ENCODE measurements around the gene RNF145. TPM values are rescaled to one million over a fixed set of nuclear protein-coding genes. Genes with fewer than 3 reads are reported as not detected.
"Not testable (repeated sequence)": the region's sequence is repeated elsewhere in the genome, so short reads cannot be mapped to it uniquely, and the experiment has no call there.

The RNF145 gene
- polyA plus RNA-seq, 3 donors from 2014 or later, result 4.3 to 11.1 (median 5.9) TPM

DNA sequence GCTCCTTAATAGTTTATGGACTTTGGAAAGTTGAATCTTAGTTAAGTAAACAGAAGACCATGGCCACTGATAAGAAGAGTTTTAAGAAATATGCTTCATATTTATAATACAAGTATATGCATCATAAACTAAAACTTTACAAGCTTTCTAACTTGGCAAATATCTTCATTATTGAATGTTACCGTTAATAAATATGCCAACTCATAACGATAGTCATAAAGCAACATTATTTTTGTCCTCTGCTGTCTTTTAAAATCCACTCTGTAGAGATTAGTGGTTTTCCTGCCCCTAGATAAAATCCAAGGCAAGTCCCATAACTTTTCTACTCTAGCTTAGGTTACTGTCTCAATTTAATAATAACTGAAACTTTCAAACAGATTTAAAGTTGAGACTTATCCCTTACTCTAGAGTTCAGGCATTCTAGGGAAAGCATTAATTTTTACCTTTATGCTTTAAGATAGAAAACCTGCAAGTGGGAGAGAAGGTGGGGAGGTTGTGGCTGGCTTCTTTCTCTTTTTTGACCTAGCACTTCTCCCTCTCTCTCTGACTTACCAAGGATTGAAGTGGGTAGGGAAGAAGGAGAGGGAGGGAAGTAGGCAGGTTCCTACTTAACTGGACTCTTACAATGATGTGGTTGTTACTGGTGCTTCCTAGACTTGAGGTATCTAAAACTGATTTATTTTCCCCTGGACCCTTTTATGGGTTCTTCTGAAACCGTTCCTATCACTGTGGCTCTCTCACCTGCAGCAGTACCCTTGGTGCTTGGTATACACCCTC, 29.6 kb downstream of the RNF145 start:
- peaks cover 0 to 12% (median 7%) of the 10 kb centered on the region in 3 donors for H3K36me3 Mint-ChIP-seq
- H3K9me3 Mint-ChIP-seq, result no peaks in the 10 kb centered on the region
- no peaks in the 10 kb centered on the region for H3K27me3 Mint-ChIP-seq (ENCODE audit: low read depth in 3 of 3)
- peak overlapping the region in 5 of 6 donors; percentile 2 to 86 (median 45) for H3K27ac Mint-ChIP-seq
- H3K4me1 Mint-ChIP-seq, result peaks cover 17 to 70% of the 10 kb centered on the region in 2 donors
- no peak for DNase-seq
- no peak overlapping the region for H3K4me3 Mint-ChIP-seq

DNA sequence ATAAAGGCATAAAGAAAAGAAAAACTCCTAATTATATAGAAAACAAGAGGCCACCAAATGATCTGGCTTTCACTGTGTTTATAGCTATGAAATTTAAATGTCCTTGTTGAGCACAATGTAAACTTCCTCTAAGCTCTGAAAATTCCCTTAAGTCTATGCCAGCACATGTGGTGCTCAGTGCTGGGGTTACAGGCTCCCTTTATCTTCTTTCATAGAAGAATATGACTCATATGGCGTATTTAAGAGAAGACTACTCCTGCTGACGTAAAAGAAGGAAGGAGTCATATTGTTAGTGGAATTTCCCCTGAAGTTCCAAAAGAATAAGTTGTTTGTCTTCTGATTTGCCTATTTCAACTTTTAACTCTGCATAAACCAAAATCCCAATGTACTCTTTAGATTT, 30.4 kb downstream of the RNF145 start:
- DNase-seq, result no peak
- Mint-ChIP-seq H3K4me3 (no peak overlapping the region), H3K27me3 (ENCODE audit: low read depth in 3 of 3) (no peaks in the 10 kb centered on the region), H3K36me3 (peaks cover 0 to 10% (median 6%) of the 10 kb centered on the region in 3 donors), H3K9me3 (no peaks in the 10 kb centered on the region), H3K27ac (peak overlapping the region in 1 of 6 donors; percentile 29), H3K4me1 (peaks cover 17 to 71% of the 10 kb centered on the region in 2 donors)

DNA sequence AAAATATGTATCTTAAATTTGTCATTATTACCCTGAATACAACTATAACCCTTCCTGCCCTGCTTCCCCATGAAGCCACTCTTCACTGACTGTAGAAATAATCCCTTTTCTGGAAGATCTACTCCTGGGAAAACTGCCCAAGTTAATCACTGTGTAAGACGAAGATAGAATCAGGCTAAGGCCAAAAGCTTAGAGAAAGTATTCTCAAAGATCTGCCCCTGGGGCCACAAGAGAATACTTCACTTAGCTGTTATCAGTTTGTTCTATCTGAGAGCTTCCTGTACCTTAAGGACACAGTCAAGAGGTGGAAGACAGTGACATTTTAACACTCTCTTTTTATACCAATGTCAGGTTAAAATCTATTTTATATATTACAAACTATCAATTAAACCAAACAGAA, 33.8 kb downstream of the RNF145 start:
- DNase-seq, result no peak
- peaks cover 8 to 16% (median 12%) of the 10 kb centered on the region in 3 donors for H3K36me3 Mint-ChIP-seq
- peak overlapping the region; percentile 41 to 75 (median 64) for H3K27ac Mint-ChIP-seq
- no peaks in the 10 kb centered on the region for H3K27me3 Mint-ChIP-seq (ENCODE audit: low read depth in 3 of 3)
- H3K9me3 Mint-ChIP-seq, result no peaks in the 10 kb centered on the region
- H3K4me1 Mint-ChIP-seq, result peaks cover 13 to 52% of the 10 kb centered on the region in 2 donors
- peak overlapping the region in 2 of 5 donors; percentile 4 to 12 for H3K4me3 Mint-ChIP-seq

DNA sequence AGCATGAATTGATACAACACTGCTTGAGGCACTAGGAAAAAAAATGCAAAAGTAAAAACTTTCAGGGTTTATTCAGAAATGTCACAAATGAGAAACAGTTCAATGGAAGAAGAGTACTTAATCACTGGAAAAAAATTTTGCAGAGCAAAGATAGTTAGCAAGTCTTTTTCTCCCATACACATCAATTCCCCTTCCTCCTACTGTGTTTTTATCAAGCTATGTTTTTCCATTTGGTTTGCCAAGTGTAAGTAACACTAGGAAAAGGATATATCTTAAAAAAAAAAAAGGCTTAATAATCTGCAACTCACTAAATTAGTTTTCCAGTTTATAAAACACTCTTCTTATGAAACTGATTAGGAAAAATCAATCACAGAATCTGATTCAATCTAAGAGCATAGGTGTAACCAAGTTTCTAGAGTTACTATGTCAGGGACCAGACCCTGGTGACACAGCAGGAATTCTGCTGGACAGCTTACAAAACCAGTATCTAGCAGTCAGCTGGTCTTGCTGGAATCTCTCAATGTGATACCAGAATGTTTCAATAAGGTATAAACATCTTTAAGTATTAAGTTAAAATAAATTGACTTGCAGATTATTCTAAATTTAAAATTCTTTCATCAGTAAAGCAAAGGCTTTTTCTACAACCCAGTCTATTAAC, 34.7 kb downstream of the RNF145 start:
- H3K4me1 Mint-ChIP-seq, result peaks cover 9 to 45% of the 10 kb centered on the region in 2 donors
- H3K4me3 Mint-ChIP-seq, result no peak overlapping the region
- peaks cover 5 to 16% (median 12%) of the 10 kb centered on the region in 3 donors for H3K36me3 Mint-ChIP-seq
- DNase-seq, result no peak
- H3K9me3 Mint-ChIP-seq, result no peaks in the 10 kb centered on the region
- H3K27me3 Mint-ChIP-seq (ENCODE audit: low read depth in 3 of 3), result no peaks in the 10 kb centered on the region
- H3K27ac Mint-ChIP-seq, result peak overlapping the region in 1 of 6 donors; percentile 41

DNA sequence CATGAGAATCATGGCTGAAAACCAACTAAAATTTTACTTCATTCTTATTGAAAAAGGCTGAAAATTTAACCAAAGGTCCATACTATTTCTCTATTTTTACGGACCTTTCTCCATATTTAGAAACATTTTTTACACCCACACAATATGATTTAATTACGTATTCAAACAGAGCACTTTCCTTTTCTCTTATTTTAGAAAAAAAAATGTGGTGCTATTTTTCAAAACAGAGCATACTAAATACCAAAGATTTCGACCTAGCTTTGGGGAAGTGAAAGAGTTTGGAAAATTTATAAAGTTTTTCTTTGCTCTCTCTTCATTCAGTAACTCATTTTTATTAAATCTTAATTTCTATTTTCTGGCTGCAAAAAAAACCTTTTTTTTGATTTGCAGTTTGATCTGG, 38.1 kb downstream of the RNF145 start:
- Mint-ChIP-seq H3K27ac (no peak overlapping the region), H3K27me3 (ENCODE audit: low read depth in 3 of 3) (no peaks in the 10 kb centered on the region), H3K9me3 (no peaks in the 10 kb centered on the region), H3K4me1 (peaks cover 9 to 26% of the 10 kb centered on the region in 2 donors), H3K4me3 (no peak overlapping the region), H3K36me3 (peaks cover 5 to 19% (median 12%) of the 10 kb centered on the region in 3 donors)
- DNase-seq, result no peak

DNA sequence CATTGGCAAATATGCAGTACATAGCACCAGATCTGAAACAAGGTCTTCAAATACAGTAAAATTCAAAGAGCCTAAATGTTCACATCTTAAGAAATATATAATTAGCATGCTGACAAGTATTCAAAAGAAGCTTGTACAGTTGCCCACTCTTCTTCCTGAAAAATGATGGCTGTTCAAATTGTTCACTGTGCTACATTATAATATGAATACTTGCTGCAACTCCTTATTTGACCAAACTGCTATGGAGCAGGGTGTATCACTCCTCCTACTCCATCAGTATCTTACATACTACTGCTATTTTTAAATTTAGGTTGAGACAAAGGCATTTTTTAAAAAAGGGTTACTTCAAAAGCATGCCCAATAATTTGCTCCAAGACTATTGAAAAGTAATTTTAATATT, 39.3 kb downstream of the RNF145 start:
- Mint-ChIP-seq H3K27ac (no peak overlapping the region), H3K36me3 (peaks cover 11 to 23% (median 12%) of the 10 kb centered on the region in 3 donors), H3K27me3 (ENCODE audit: low read depth in 3 of 3) (no peaks in the 10 kb centered on the region), H3K9me3 (no peaks in the 10 kb centered on the region), H3K4me1 (peaks cover under 1 to 13% of the 10 kb centered on the region in 2 donors), H3K4me3 (no peak overlapping the region)
- DNase-seq, result no peak

DNA sequence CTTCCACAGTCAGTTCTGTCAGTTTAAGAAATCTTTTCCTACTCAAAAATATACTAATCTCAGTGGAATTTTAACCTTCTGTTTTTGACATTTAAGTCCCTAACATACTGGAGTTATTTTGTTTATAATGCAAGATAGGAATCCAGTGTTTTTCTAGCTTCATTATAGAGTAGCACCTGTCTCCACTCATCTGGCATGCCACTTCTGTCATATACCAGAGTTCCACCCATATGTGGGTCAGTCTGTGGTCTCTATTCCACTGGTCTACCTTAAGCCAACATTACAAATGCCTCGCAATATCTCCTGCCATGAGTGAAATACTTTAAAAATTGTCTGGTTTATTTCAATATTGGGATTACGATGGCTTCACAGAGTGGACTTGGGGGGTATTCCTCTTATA, 42.9 kb downstream of the RNF145 start:
- peaks cover 0 to 36% (median 14%) of the 10 kb centered on the region in 3 donors for H3K36me3 Mint-ChIP-seq
- H3K9me3 Mint-ChIP-seq, result no peaks in the 10 kb centered on the region
- DNase-seq, result no peak
- peaks cover 3 to 7% of the 10 kb centered on the region in 2 donors for H3K4me1 Mint-ChIP-seq
- H3K27ac Mint-ChIP-seq, result no peak overlapping the region
- no peaks in the 10 kb centered on the region for H3K27me3 Mint-ChIP-seq (ENCODE audit: low read depth in 3 of 3)
- no peak overlapping the region for H3K4me3 Mint-ChIP-seq

DNA sequence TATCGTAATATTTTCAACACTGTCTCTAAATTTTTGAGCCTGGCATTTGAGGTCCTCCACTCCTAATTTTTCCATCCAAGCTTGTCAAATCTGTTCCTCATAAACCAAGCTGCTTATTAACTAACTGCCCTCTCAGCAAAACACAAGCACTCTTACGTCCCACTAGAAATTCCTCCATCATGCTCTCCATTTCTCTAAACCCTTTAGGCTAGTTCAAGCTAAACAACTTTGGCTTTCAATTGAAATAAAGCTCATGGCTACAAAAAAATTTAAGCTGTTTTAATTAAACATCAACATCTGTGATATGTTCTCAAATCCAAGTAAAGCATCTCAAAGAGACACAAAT, 45.7 kb downstream of the RNF145 start:
- no peaks in the 10 kb centered on the region for H3K9me3 Mint-ChIP-seq
- H3K4me1 Mint-ChIP-seq, result peaks cover 3 to 7% of the 10 kb centered on the region in 2 donors
- peak overlapping the region in 4 of 6 donors; percentile 19 to 49 (median 34) for H3K27ac Mint-ChIP-seq
- no peak overlapping the region for H3K4me3 Mint-ChIP-seq
- H3K27me3 Mint-ChIP-seq (ENCODE audit: low read depth in 3 of 3), result no peaks in the 10 kb centered on the region
- peaks cover 0 to 39% (median 22%) of the 10 kb centered on the region in 3 donors for H3K36me3 Mint-ChIP-seq
- no peak for DNase-seq

DNA sequence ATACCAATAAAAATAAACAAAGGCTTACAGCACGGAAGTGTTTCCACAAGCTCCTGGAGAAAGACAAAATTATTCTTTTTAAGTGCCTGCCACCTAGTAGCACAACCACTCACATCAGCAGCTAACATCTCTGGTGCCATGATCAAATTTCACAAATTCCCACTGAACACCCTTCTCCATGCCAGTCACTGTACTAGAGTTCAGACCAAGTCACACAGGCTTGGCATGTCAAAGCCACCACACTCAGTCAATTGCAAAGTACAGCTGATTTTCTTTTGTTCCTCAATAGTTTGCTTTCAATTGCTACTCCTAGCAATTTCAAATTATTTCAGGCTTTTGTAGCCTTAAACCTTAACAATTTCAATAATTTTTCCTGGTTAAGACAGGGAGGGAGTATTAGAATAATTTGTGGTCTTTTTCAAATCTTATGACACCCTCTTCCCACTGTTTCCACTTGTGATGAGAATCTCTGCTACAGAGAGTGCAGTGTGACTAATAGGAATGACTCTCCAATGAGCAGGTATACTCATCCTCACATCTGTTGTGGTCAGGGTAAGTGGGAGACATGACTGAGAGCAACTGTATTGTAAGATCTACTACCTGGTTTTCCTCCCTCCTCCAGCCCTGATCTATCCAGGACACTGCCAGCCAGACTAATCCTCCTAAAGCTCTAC, 46.2 kb downstream of the RNF145 start:
- DNase-seq, result no peak
- H3K9me3 Mint-ChIP-seq, result no peaks in the 10 kb centered on the region
- H3K27me3 Mint-ChIP-seq (ENCODE audit: low read depth in 3 of 3), result no peaks in the 10 kb centered on the region
- H3K4me1 Mint-ChIP-seq, result peaks cover 3 to 7% of the 10 kb centered on the region in 2 donors
- peak overlapping the region in 2 of 6 donors; percentile 19 to 49 for H3K27ac Mint-ChIP-seq
- peaks cover 0 to 44% (median 24%) of the 10 kb centered on the region in 3 donors for H3K36me3 Mint-ChIP-seq
- no peak overlapping the region for H3K4me3 Mint-ChIP-seq

DNA sequence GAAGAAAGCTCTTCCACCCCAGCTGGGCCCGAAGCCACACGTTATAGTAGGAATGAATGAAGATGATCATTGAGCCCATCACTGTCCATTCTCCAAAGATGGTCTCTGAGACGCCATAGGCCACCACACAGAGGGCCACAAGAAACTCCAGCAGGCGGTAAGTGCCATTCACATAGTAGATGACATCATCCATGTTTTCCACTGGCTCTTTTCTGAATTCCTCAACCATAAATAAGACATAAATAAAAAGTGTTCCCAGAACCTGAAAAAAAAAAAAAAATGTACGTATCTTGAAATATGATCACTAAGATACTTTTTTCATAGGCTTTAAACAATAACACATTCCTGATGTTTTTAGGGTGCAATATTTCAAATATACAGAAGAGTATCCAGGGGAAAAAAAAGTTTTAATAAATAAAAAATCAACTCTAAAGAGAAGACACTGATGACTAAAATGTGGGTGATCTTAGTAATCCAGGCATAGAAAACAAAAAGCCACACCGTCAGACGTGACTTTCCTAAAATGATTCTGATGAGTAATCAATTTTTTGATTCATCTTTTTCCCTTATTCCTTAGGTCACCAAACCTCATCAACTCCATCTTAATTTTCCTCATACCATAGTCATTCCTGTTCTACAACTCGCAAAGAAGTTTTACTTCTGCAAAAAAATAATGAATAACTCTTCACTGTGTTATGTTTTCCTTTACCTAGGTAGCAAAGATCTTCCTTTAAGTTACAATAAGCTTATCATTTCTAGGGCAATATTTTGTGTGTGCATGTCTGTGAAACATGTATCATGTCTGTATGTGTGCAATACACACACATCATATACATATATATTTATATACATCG, 47.8 kb downstream of the RNF145 start:
- peak overlapping the region in 2 of 6 donors; percentile 20 to 21 for H3K27ac Mint-ChIP-seq
- peaks cover 0 to 41% (median 26%) of the 10 kb centered on the region in 3 donors for H3K36me3 Mint-ChIP-seq
- no peaks in the 10 kb centered on the region for H3K9me3 Mint-ChIP-seq
- no peak overlapping the region for H3K4me3 Mint-ChIP-seq
- H3K4me1 Mint-ChIP-seq, result peaks cover 6 to 18% of the 10 kb centered on the region in 2 donors
- H3K27me3 Mint-ChIP-seq (ENCODE audit: low read depth in 3 of 3), result no peaks in the 10 kb centered on the region
- no peak for DNase-seq

DNA sequence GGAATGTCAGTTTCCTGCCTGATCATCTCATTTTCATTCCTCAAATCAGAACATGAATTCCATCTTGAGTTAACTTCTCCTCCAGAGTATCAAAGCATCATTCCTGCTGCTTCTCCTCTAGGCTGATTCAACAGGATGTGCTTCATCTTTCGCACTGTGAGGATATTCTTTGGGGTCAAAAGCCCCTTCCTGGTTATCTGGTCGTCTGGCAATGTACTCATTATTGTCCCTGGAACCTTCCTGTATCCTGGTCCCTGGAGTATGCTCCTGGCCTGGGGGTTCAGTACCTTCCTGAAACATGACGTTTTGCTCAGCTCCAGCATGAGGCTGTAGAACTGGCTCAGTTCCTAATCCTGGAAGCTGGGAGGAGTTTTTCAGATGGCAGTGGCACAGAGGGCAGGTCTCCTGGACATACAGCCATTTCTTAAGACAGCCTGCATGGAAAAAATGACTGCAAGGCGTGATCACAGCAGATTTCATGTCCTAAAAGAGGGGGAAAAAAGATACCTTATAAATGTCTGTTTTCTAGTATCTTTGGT, 50.7 kb downstream of the RNF145 start:
- Mint-ChIP-seq H3K36me3 (peaks cover 0 to 33% (median 18%) of the 10 kb centered on the region in 3 donors), H3K4me1 (peaks cover 12 to 23% of the 10 kb centered on the region in 2 donors), H3K27ac (peak overlapping the region in 4 of 6 donors; percentile 1 to 56 (median 33))
- DNase-seq; H3K4me3 Mint-ChIP-seq; H3K9me3 Mint-ChIP-seq; H3K27me3 Mint-ChIP-seq (ENCODE audit: low read depth in 3 of 3): not testable (repeated sequence)

DNA sequence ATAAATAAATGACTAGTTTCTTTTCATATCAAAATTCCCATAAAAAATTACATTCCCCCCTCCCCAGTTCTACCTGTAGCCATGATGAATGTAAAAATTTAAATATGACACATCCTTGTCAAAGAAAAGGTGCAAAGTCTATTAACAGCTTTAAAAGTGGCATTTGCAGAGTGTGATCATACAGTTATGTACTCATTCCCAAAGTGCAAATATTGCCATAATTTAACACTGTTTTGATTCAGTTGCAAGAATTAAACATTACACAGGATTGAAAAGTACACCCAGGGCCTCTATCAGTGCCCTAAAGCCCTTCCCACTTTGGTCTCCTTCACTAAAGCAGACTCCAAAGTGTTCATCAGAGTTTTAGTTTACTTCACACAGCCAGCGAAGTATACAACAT, 51.8 kb downstream of the RNF145 start:
- H3K4me1 Mint-ChIP-seq, result peaks cover 11 to 20% of the 10 kb centered on the region in 2 donors
- no peak for DNase-seq
- no peak overlapping the region for H3K4me3 Mint-ChIP-seq
- H3K9me3 Mint-ChIP-seq, result no peaks in the 10 kb centered on the region
- no peaks in the 10 kb centered on the region for H3K27me3 Mint-ChIP-seq (ENCODE audit: low read depth in 3 of 3)
- peak overlapping the region in 1 of 6 donors; percentile 51 for H3K27ac Mint-ChIP-seq
- peaks cover 0 to 22% (median 16%) of the 10 kb centered on the region in 3 donors for H3K36me3 Mint-ChIP-seq
